ENCODE data around the gene TIGD1.

The TIGD1 gene

GRCh38 chr2:232562515-232563151 lies 12.3 kb upstream of the TIGD1 start:
- ATAC-seq, result no peak; the same call in 2 of the 3 replicates
- TF ChIP-seq CSDC2 (CRISPR knock-in tag; IDR thresholded peaks at IDR 0.05) (no peak), BACH2 (CRISPR knock-in tag; IDR thresholded peaks at IDR 0.05; ENCODE audit: borderline replicate concordance) (no peak), TCF4 (CRISPR knock-in tag; IDR thresholded peaks at IDR 0.05; ENCODE audit: borderline replicate concordance) (no peak), ESRRG (CRISPR knock-in tag; IDR thresholded peaks at IDR 0.05) (no peak), TOX (CRISPR knock-in tag; IDR thresholded peaks at IDR 0.05; ENCODE audit: borderline replicate concordance) (no peak), ZNF8 (CRISPR knock-in tag; IDR thresholded peaks at IDR 0.05) (no peak), CREB5 (CRISPR knock-in tag; IDR thresholded peaks at IDR 0.05; ENCODE audit: low read depth) (no peak), POU6F1 (CRISPR knock-in tag; IDR thresholded peaks at IDR 0.05; ENCODE audit: borderline replicate concordance, low read depth) (no peak), GLIS3 (CRISPR knock-in tag; IDR thresholded peaks at IDR 0.05) (no peak), ARNTL (CRISPR knock-in tag; IDR thresholded peaks at IDR 0.05; ENCODE audit: borderline replicate concordance, low read depth) (no peak), CSRNP3 (CRISPR knock-in tag; IDR thresholded peaks at IDR 0.05) (no peak), ZNF565 (CRISPR knock-in tag; conservative IDR thresholded peaks at IDR 0.05; ENCODE audit: low read depth) (no peak), PPARA (CRISPR knock-in tag; IDR thresholded peaks at IDR 0.05; ENCODE audit: borderline replicate concordance) (no peak), OSR1 (CRISPR knock-in tag; IDR thresholded peaks at IDR 0.05) (no peak), ISL1 (CRISPR knock-in tag; IDR thresholded peaks at IDR 0.05) (no peak), ZFP3 (CRISPR knock-in tag; IDR thresholded peaks at IDR 0.05) (no peak), ZC3H10 (CRISPR knock-in tag; IDR thresholded peaks at IDR 0.05) (no peak), ZNF70 (CRISPR knock-in tag; IDR thresholded peaks at IDR 0.05) (no peak), ZFP30 (CRISPR knock-in tag; IDR thresholded peaks at IDR 0.05) (no peak)

- TF ChIP-seq OSR1 (CRISPR knock-in tag; IDR thresholded peaks at IDR 0.05), result no peak
- TF ChIP-seq TSHZ2 (CRISPR knock-in tag; IDR thresholded peaks at IDR 0.05), result no peak
- TF ChIP-seq ZNF8 (CRISPR knock-in tag; IDR thresholded peaks at IDR 0.05), result no peak
- TF ChIP-seq GLIS3 (CRISPR knock-in tag; IDR thresholded peaks at IDR 0.05), result no peak
- TF ChIP-seq PPARA (CRISPR knock-in tag; IDR thresholded peaks at IDR 0.05; ENCODE audit: borderline replicate concordance), result no peak
- no peak for TF ChIP-seq RARB (CRISPR knock-in tag; IDR thresholded peaks at IDR 0.05)
- no peak for TF ChIP-seq ZFP30 (CRISPR knock-in tag; IDR thresholded peaks at IDR 0.05)
- TF ChIP-seq CREB5 (CRISPR knock-in tag; IDR thresholded peaks at IDR 0.05; ENCODE audit: low read depth), result no peak
- no peak for TF ChIP-seq ISL1 (CRISPR knock-in tag; IDR thresholded peaks at IDR 0.05)
- no peak for TF ChIP-seq TOX (CRISPR knock-in tag; IDR thresholded peaks at IDR 0.05; ENCODE audit: borderline replicate concordance)
- TF ChIP-seq CSRNP3 (CRISPR knock-in tag; IDR thresholded peaks at IDR 0.05), result no peak
- TF ChIP-seq SNAI2 (CRISPR knock-in tag; IDR thresholded peaks at IDR 0.05), result no peak
- ATAC-seq, result no peak
These were observed 6.1 kb upstream of the TIGD1 start for GRCh38 chr2:232556426-232556825.

Measured in SK-N-SH treated with all-trans-retinoic acid at 6 μM for 48 hours (cell line).